Lung microvascular endothelial cell (primary cell): Measurements from ENCODE around the gene GALNT6. TPM values are rescaled to one million over a fixed set of nuclear protein-coding genes. Genes with fewer than 3 reads are reported as not detected.

Experiments
- DNase-seq, 2 donors: peaks; one replicate each; pipeline versions ENCODE4 v3.0.0 to v3.0.0-alpha.2; 2010; ENCODE audit warnings: low read depth in 2 of 2
- total RNA-seq: library from RNA; depleted of rRNA; stranded (reverse); fragments of >200 nt; gene quantifications from 2 replicates; pipeline ENCODE4 v1.2.1, GENCODE V29; 2014

GALNT6 gene
- total RNA-seq, 1 donor from 2014 or later, result 8.5 TPM

DNA sequence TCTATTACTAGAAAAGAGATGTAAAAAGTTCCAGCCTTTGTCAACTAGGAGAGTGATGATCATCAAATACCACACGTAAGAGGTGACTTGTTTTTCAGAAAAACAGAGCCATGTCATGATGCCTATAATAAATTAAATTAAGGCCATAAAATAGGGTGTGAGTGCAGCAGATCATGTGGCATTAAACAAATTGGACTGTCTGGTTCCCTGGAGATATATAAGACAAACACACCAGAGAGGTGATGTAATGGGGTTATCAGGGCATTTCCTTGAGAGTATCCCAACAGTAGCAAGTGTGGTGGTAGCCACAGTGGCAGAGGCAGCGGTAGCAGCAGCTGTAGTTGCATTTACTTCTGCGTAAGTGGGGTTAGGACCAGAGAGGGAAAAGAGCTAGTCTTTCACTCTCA is 14.6 kb upstream of the GALNT6 start:
- peak in 1 of 2 donors; percentile 65 for DNase-seq

GRCh38 chr12:51404627-51405026 is 13.4 kb upstream of the GALNT6 start:
- no peak for DNase-seq

GRCh38 chr12:51403681-51404136 is 12.5 kb upstream of the GALNT6 start:
- no peak for DNase-seq

DNA sequence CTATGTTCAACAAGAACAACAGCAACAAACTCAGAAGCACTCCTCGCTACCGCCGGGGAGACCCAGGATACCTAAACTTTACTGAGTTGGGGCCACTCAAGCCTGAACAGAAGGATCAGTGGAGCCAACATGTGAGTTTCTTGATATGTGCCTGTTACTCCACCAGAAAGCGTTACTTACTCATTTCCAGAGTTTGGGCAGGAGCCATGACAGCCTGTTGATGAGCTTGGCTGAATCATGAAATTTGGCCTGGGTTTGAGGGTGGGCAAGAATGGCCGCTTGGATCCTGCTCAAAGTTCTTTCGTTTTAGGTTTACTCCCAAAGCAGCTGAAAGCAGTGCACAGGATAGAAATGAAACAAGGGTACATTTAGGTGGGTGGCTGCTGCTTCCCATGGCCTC is 12.0 kb upstream of the GALNT6 start:
- DNase-seq, result no peak

- DNase-seq, result no peak
These were observed 10.7 kb upstream of the GALNT6 start for GRCh38 chr12:51401900-51402299.

DNA sequence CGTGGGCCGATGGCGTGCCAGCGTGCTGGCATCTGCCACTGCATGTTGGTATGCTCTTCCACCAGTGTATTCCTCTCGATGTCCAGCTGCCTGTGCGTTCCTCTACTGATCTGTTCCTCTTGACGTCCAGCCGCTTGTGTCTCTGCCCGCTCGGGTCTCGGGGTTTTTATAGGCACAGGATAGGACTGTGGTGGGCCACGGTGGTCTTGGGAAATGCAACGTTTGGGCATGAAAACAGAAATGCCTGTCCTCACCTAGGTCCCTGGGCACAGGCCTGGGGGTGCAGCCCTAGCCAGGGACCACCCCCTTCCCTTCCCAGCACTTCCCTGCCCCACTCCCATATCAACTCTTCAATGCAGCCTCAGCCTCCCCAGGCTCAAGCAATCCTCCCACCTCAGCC is 10.3 kb upstream of the GALNT6 start:
- DNase-seq, result no peak

GRCh38 chr12:51401020-51401419 is 9.8 kb upstream of the GALNT6 start:
- DNase-seq, result no peak

- no peak for DNase-seq
These were observed 8.7 kb upstream of the GALNT6 start for GRCh38 chr12:51399891-51400290.

GRCh38 chr12:51397670-51398069 is 6.5 kb upstream of the GALNT6 start:
- no peak for DNase-seq

GRCh38 chr12:51395283-51396230 is 4.4 kb upstream of the GALNT6 start:
- peak in 1 of 2 donors; percentile 32 for DNase-seq

DNA sequence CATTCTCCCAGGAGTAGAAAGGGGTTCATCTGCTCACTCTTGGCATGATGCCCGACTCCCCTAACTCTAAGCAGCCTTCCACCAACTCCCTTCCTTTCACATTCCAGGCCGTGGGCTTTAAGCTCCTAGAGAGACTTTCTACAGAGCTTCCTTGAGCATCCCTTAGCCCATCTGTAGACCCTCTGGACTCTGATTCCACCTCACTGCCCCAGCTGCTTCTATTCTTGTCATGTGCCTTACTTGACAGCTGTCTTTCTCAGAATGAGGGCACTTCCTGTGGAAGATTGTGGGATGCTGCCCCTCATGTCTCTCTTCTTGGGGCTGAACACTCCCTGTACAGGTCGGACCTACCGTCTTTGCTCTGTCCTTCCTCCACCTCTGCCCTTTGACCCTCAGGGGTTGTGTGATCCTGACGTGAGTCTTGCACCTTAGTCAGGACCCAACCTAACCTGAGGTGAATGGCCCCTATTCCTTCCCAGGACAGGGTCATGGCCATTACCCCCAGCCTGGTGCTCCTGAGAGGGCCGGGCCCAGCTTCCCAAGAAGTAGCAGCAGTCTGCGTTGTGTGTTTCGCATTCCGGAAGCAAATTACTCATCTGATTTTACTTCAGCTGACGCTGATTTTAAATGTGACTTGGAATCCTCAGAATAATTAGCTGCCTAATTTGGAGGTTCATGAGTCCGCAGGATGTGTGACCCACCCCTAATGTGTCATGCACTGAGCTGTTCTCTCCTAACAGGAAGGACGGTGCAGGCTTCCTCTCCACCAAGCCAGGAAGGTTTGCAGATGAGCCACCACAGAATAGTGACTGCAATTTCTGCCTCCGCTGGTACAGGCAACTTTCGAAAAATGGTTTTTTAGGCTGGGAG is 2.7 kb upstream of the GALNT6 start:
- DNase-seq, result peak; percentile 85 to 99

GRCh38 chr12:51392556-51393237 is 1.5 kb upstream of the GALNT6 start:
- peak in 1 of 2 donors; percentile 83 for DNase-seq

DNA sequence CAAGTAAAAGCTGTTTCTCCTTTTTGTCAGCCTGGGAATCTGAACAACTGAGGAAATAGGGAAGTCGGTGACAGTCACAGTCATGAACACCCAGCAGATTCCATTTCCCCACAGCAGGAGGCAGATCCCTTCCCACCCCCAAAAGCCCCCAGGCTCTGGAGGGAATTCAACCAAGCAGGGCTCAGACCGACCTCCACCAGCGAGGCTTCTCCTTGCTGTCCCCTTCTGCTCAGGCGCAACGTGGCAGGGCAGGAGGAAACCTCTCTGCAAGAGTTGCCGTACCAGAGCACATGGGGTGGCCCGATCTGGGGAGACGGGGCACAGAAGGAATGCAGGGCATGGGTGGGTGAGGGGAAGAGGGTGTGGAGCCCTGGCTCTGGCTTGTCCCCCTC is 319 bp downstream of the GALNT6 start:
- peak in 1 of 2 donors; percentile 49 for DNase-seq

DNA sequence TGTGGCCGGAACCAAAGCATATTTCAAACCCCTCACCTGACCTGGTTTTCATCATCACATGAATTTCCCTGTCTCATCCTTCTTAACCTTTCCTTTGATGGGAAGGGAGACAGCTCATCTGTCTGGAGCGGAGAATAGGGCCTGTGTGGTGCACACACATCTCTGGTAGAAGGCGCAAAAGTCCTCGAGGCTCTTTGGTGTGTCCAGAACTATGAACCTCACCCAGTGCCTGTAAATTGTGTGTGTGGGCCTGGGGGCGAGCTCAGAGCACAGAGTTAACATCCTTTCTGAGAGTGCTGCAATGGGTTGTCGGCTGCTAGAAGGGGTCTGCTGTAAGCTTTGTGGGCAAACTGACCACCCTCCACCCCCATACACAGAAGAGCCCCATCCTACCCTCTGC is 749 bp downstream of the GALNT6 start:
- DNase-seq, result no peak

DNA sequence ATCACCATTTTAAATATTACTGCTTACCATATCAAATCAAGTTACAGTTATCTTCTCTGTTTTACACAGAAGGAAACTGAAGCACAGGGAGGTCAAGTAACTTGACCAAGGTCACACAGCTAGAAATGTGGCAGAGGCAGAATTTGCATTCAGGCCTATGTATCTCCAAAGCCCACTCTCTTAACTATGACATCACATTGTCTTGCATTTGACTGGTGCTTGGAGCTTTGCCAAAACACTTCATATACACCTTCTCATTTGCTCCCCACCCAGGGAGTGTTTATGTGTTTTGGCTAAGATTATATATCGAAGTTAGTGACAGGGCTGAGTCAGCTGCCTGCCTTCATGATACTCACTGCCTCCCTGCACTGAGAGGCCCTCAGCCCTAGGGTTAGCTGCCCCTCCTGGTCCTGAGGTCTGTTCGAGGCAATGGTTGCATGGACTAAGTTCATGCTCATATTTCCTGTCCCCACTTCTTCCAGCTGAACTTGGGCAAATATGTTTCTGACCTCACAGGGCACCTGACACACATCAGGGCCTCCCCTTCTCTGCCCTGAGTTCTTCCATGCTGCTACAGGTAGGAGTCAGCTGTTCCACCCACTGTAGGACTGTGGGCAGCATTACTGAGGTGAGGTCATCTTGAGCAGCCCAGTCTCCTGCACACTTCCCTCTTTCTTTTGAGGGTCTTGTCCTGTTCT is 1.8 kb downstream of the GALNT6 start:
- DNase-seq, result peak in 1 of 2 donors; percentile 67

- DNase-seq, result no peak
These were observed 2.4 kb downstream of the GALNT6 start for GRCh38 chr12:51388846-51389245.

DNA sequence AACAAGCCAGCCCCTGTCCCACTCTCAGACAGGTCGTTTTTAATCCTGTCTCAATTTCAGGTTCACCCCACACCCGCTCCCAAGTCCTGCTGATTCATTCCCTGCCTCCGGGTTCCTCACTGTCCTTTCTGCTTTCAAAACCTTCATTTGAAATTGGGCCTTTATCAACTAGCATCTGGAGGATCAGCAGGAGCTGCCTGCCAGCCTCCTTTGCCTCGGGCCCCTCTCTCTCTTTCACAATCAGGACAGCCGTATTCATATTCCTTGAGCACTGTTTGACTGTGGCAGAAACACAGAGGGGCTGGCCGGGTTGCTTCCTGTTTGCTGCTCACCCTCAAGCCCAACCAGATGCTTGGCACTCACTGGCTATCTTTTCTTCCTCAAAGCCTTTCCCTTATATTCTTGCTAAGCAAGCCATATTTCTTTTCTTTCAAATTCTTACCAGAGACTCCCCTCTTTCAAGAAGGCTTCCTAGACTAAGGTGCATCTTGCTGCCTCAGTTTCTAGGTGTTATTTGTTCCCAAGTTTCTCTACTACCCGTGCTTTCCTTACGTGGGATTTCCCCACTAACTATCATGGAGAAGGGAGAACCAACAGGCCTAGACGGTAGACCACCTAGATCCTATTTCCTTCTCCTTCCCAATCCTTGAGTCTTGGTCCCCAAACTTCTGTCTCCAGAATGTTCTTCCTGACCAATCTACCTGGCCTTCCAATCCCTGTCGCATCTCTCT is 3.0 kb downstream of the GALNT6 start:
- peak in 1 of 2 donors; percentile 66 for DNase-seq

GRCh38 chr12:51386351-51386750 is 4.9 kb downstream of the GALNT6 start:
- DNase-seq, result no peak

DNA sequence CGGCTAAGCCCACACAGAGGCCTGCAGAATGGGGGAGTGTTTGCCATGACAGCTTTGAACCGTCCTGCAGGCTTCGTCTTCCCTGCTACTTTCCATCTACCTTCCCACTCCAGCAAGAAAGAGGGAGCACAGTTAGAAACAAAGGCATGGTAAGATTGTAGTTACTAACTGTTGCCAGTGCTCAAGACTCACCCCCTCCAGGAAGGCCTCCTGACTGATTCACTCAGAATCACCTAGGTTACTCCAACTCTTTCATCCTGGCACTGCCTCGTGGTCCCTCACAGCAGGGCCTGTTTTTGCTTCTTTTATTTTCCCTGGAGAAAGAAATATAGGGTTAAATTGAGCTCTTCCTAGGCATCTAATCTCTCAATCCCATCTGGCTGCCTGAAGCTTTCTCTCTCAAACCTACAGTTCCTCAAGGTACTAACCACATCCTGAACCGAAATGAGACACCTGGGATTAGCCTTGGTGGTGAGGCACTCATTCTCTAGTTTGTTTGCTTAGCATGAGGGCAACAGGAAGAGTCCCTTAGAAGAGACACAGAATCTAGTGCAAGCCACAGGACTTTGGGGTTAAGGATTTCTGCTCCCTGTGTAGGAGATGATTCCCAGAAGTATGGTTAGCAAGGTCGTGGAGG is 7.8 kb downstream of the GALNT6 start:
- no peak for DNase-seq

DNA sequence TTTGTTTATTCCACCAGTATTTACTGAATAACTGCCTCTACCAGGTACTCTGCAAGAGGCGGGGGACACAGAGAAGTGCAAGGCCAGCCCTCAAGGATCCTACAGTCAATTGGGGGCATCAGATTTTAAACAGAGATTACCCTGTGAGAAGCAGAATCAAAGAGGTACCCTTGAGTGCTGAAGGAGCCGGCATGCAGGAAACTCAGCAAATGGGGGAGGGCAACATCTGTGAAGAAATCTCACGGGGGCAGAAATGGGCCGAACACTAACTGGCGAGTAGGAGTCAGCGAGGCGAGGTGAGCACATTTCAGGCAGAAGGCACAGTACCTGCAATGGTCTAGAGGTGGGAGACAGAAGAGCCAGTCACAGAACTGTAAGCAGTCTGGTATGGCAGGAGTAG is 9.0 kb downstream of the GALNT6 start:
- DNase-seq, result no peak
